Measurements from ENCODE around the gene NLRP8.
"Not testable (repeated sequence)": the region's sequence is repeated elsewhere in the genome, so short reads cannot be mapped to it uniquely, and the experiment has no call there.

NLRP8 gene

DNA sequence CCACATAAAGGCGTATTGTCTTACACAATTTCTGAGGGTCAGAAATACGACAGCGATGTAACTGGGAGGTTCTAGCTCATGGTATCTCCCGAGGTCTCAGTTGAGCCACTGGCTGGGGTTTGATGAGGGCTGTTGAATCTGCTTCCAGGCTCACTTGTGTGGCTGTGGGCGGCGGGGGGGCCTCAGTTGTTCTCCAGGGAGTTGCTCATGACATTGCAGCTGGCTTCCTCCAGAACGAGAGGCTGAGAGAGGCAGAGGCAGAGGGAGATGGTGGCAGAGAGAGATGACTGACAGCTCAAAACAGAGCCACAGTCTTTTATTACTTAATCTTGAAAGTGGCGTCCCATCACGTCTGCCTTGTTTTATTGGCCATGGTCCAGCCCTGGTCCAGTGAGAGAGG is 32.8 kb downstream of the NLRP8 start:
- DNase-seq: no peak

DNA sequence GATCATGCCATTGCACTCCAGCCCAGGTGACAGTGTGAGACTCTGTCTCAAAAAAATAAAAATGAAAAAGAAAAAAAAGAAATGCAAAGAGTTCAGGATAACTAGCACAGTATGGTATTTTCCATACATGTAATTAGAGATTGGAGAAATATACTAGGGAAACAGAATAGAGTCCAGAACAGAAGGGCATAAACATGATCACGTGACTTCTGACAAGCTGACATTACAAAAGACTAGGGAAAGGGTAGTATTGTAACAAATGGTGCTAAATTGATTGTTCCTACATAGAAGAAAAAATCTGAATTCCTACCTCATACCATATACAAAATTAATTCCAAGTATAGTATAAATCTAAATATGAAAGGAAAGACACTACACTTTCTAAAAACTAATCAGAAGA is 37.6 kb downstream of the NLRP8 start:
- DNase-seq: no peak

DNA sequence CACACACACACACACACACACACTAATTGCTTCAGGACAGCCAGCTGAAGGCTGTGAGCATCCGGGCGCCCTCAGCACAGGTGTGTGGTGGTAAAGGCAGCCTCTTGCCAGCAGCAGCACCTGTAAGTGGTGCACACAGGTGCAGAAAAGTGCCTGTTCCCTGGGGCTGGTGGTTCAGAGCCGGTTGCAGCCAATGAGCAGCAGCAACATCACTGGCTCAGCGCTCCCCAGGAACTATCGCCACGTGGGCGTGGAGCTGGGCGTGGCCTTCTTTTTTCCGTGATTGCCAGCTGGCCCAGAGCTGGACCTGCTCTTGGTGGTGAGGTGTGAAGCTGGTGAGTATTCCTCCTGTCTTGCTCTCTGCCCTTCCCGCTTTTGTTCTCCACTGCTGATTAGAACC is 38.9 kb downstream of the NLRP8 start, which contains the start of gene NLRP5:
Gene NLRP5 (plus strand): TSS at position 289 of the 400 bp plus-strand sequence.
- DNase-seq: no peak

DNA sequence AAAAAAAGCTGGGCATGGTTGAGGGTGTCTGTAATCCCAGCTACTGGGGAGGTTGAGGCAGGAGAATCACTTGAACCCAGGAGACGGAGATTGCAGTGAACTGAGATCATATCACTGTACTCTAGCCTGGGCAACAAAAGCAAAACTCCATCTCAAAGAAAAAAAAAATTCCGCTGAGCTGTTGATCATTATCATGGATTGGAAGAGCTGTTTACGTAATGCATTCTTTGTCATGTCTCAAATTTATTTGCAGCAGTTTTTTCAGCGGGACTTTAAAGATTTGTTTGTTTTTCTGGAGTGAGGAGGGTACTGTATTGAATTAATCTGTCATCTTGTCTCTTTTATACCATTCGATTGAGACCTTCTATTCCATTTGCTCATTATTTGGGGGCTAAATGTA is 43.2 kb downstream of the NLRP8 start:
- DNase-seq: no peak

DNA sequence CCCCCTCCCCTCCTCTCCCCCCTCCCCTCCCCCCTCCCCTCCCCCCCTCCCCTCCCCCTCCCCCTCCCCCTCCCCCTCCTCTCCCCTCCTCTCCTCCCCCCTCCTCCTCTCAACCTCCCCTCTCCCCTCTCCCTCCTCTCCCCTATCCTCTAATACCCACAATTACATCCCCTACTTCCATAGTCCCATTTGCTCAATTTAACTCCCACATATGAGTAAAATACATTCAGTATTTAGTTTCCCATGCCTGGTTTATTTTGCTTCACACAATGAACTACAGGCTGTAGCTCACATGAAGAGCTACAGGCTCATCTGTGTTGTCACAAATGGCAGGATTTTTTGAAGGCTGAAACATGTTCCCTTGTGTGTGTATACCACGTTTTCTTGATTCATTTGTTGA is 45.9 kb downstream of the NLRP8 start:
- no peak for DNase-seq

DNA sequence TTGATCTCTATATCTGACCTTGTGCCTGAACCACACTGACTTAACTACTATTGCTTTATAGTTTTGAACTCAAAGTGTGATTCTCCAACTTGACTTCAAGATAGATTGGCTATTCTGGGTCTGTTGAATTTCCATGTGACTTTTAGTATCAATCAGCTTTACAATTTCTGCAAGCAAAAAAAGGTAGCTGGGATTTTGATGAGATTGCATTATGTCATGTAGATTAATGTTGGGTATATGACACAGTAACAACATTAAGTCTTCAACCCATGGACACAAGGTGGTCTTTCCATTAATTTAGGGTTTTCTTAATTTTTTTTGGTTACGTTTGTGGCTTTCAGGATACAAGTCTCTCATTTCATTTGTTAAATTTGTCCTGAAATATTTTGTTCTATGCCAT is 67.1 kb downstream of the NLRP8 start:
- no peak for DNase-seq

DNA sequence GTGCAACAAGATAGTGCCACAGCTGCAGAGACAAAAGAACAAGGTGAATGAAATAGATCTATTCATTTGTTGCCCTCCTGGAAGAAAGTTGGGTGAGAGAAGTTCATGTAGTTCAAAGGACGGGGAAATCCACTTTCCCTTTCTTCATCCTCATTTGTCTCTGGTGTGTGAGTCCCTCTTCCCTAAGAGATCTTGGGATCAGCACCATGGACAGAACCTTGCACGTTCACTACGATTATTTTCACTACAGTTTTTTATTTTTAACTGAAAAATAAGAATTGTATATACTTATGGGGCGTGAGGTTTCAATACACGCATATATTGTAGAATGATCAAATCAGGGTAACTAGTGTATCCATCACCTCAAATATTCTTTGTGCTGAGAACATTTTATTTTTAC is 68.1 kb downstream of the NLRP8 start:
- DNase-seq: no peak

DNA sequence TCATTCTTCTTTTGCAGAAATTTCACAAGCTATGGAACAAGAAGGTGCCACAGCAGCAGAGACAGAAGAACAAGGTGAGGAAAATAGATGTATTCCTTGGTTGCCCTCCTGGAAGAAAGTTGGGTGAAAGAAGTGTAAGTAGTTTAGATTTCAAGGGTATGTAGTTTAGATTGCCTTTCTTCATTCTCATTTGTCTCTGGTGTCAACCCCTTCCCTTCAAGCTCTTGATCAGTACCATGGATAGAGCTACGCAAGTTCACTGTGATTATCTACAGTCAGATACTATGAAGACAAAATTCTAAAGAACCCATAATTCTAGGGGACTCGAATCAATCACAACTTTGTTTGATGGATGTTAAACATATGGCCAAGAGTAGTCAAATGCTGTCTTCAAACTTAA is 71.7 kb downstream of the NLRP8 start:
- DNase-seq: not testable (repeated sequence)

DNA sequence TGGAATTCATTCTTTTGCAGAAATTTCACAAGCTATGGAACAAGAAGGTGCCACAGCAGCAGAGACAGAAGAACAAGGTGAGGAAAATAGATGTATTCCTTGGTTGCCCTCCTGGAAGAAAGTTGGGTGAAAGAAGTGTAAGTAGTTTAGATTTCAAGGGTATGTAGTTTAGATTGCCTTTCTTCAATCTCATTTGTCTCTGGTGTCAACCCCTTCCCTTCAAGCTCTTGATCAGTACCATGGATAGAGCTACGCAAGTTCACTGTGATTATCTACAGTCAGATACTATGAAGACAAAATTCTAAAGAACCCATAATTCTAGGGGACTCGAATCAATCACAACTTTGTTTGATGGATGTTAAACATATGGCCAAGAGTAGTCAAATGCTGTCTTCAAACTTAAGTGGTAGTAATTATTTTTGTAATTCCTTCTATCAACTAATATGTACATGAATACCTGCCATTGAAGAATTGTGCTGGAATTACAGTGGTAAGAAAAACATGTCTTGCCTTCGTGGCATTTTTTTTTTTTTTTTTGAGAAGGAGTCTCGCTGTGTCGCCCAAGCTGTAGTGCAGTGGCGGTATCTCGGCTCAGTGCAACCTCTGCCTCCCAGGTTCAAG is 72.8 kb downstream of the NLRP8 start:
- not testable (repeated sequence) for DNase-seq

DNA sequence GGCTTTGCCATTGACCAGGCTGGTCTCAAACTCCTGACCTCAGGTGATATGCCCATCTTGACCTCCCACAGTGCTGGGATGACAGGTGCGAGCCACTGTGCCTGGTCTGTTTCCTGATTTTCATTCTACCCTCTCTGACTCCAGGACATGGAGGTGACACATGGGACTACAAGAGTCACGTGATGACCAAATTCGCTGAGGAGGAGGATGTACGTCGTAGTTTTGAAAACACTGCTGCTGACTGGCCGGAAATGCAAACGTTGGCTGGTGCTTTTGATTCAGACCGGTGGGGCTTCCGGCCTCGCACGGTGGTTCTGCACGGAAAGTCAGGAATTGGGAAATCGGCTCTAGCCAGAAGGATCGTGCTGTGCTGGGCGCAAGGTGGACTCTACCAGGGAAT is 79.1 kb downstream of the NLRP8 start:
- no peak for DNase-seq
